ENCODE measurements around the gene ANGPTL4. TPM values are rescaled to one million over a fixed set of nuclear protein-coding genes. Genes with fewer than 3 reads are reported as not detected.

The ANGPTL4 gene
- total and polyA plus RNA-seq, 2 of the 13 experiments (the other 11 are each of a cell fraction or from before 2014, with no cell fraction given): 0.80 to 21.7 TPM

DNA sequence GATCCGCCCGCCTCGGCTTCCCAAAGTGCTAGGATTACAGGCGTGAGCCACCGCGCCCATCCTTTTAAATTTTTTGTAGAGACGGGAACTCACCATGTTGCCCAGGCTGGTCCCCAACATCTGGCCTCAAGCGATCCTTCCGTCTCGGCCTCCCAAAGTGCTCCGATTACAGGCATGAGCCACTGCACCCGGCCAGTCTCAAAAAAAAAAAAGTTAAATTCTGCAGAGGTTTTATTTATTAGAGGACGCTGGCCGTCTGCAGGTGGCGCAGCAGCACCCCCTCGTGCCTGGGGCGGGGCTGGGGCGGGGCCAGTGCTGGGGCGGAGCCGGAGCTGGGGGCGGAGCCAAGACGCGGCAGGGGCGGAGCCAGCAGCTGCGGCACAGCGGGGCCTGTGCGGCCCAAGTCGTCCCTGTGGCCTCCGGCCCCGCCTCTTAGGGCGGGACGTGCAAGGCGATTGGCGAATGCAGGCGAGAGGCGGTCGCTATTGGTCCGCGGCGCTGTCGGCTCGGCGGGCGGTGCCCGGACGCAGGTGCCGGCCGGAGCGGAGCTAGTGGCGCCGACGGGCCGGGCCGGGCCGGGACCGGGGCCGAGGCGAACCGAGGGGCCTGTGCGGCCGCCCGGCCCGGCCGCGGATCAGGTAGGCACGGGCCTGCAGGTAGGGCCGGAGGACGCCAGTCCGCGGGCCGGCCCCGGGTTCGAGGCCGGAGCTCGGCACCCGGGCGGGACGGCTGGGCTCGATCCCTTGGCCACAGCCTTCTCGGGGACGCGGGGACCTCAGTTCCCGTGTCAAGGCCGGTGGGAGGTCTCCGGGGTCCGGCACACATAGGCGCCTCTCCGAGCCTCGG lies 49.1 kb downstream of the ANGPTL4 start, which contains the start of gene MARCHF2 (continued):
- TF ChIP-seq SALL2 (CRISPR knock-in tag; IDR thresholded peaks at IDR 0.05) (peak; percentile 53; the same call in 1 of the 2 replicates), MATR3 (CRISPR knock-in tag; IDR thresholded peaks at IDR 0.05) (no peak), ZNF616 (CRISPR knock-in tag; IDR thresholded peaks at IDR 0.05; ENCODE audit: low read depth) (no peak), NFKB2 (CRISPR knock-in tag; IDR thresholded peaks at IDR 0.05; ENCODE audit: borderline replicate concordance) (no peak), ZNF20 (CRISPR knock-in tag; IDR thresholded peaks at IDR 0.05) (no peak), ZNF30 (CRISPR knock-in tag; IDR thresholded peaks at IDR 0.05) (no peak), GPN1 (CRISPR knock-in tag; IDR thresholded peaks at IDR 0.05; ENCODE audit: borderline replicate concordance) (no peak), ZNF572 (CRISPR knock-in tag; IDR thresholded peaks at IDR 0.05) (no peak), REPIN1 (CRISPR knock-in tag; IDR thresholded peaks at IDR 0.05; ENCODE audit: borderline replicate concordance, low read depth) (peak; percentile 44; the same call in 1 of the 2 replicates), SMARCE1 (IDR thresholded peaks at IDR 0.05; ENCODE audit: borderline replicate concordance) (no peak), ZKSCAN5 (CRISPR knock-in tag; IDR thresholded peaks at IDR 0.05) (no peak), ZNF17 (CRISPR knock-in tag; IDR thresholded peaks at IDR 0.05) (no peak), KDM5A (IDR thresholded peaks at IDR 0.05; ENCODE audit: borderline replicate concordance, low read length) (no peak), ZNF737 (CRISPR knock-in tag; IDR thresholded peaks at IDR 0.05; ENCODE audit: borderline replicate concordance) (no peak), MAFG (CRISPR knock-in tag; IDR thresholded peaks at IDR 0.05) (no peak), DNMT1 (CRISPR knock-in tag; IDR thresholded peaks at IDR 0.05) (no peak)
- TF ChIP-seq, protein P1, sequence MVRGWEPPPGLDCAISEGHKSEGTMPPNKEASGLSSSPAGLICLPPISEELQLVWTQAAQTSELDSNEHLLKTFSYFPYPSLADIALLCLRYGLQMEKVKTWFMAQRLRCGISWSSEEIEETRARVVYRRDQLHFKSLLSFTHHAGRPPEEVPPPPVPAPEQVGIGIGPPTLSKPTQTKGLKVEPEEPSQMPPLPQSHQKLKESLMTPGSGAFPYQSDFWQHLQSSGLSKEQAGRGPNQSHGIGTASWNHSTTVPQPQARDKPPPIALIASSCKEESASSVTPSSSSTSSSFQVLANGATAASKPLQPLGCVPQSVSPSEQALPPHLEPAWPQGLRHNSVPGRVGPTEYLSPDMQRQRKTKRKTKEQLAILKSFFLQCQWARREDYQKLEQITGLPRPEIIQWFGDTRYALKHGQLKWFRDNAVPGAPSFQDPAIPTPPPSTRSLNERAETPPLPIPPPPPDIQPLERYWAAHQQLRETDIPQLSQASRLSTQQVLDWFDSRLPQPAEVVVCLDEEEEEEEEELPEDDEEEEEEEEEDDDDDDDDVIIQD (CRISPR knock-in tag; IDR thresholded peaks at IDR 0.05; ENCODE audit: low read depth): no peak
- TF ChIP-seq, protein P2, sequence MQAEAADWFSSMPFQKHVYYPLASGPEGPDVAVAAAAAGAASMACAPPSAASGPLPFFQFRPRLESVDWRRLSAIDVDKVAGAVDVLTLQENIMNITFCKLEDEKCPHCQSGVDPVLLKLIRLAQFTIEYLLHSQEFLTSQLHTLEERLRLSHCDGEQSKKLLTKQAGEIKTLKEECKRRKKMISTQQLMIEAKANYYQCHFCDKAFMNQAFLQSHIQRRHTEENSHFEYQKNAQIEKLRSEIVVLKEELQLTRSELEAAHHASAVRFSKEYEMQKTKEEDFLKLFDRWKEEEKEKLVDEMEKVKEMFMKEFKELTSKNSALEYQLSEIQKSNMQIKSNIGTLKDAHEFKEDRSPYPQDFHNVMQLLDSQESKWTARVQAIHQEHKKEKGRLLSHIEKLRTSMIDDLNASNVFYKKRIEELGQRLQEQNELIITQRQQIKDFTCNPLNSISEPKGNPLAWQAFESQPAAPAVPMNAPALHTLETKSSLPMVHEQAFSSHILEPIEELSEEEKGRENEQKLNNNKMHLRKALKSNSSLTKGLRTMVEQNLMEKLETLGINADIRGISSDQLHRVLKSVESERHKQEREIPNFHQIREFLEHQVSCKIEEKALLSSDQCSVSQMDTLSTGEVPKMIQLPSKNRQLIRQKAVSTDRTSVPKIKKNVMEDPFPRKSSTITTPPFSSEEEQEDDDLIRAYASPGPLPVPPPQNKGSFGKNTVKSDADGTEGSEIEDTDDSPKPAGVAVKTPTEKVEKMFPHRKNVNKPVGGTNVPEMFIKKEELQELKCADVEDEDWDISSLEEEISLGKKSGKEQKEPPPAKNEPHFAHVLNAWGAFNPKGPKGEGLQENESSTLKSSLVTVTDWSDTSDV (CRISPR knock-in tag; IDR thresholded peaks at IDR 0.05): 0 out of 2 replicates have a peak, but pooled peaks have one; percentile 30
- TF ChIP-seq, protein P3, sequence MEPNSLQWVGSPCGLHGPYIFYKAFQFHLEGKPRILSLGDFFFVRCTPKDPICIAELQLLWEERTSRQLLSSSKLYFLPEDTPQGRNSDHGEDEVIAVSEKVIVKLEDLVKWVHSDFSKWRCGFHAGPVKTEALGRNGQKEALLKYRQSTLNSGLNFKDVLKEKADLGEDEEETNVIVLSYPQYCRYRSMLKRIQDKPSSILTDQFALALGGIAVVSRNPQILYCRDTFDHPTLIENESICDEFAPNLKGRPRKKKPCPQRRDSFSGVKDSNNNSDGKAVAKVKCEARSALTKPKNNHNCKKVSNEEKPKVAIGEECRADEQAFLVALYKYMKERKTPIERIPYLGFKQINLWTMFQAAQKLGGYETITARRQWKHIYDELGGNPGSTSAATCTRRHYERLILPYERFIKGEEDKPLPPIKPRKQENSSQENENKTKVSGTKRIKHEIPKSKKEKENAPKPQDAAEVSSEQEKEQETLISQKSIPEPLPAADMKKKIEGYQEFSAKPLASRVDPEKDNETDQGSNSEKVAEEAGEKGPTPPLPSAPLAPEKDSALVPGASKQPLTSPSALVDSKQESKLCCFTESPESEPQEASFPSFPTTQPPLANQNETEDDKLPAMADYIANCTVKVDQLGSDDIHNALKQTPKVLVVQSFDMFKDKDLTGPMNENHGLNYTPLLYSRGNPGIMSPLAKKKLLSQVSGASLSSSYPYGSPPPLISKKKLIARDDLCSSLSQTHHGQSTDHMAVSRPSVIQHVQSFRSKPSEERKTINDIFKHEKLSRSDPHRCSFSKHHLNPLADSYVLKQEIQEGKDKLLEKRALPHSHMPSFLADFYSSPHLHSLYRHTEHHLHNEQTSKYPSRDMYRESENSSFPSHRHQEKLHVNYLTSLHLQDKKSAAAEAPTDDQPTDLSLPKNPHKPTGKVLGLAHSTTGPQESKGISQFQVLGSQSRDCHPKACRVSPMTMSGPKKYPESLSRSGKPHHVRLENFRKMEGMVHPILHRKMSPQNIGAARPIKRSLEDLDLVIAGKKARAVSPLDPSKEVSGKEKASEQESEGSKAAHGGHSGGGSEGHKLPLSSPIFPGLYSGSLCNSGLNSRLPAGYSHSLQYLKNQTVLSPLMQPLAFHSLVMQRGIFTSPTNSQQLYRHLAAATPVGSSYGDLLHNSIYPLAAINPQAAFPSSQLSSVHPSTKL (CRISPR knock-in tag; IDR thresholded peaks at IDR 0.05): no peak
- TF ChIP-seq, protein P4, sequence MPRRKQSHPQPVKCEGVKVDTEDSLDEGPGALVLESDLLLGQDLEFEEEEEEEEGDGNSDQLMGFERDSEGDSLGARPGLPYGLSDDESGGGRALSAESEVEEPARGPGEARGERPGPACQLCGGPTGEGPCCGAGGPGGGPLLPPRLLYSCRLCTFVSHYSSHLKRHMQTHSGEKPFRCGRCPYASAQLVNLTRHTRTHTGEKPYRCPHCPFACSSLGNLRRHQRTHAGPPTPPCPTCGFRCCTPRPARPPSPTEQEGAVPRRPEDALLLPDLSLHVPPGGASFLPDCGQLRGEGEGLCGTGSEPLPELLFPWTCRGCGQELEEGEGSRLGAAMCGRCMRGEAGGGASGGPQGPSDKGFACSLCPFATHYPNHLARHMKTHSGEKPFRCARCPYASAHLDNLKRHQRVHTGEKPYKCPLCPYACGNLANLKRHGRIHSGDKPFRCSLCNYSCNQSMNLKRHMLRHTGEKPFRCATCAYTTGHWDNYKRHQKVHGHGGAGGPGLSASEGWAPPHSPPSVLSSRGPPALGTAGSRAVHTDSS (CRISPR knock-in tag; conservative IDR thresholded peaks at IDR 0.05): no peak
